ENCODE measurements around the gene PSMD10. TPM values are rescaled to one million over a fixed set of nuclear protein-coding genes. Genes with fewer than 3 reads are reported as not detected.

PSMD10 gene
- total RNA-seq, 2 experiments from 2014 or later: 29.8 to 43.9 TPM

GRCh38 chrX:108036298-108036973 is 54.9 kb downstream of the PSMD10 start:
- Histone ChIP-seq H3K79me2 (ENCODE audit: insufficient read depth, low read depth, low read length) (no peaks in the 10 kb centered on the region), H3K27ac (ENCODE audit: low read depth, low read length, poor library complexity, severe bottlenecking) (no peak overlapping the region), H3K4me1 (ENCODE audit: insufficient read depth, low read length, poor library complexity, severe bottlenecking) (no peaks in the 10 kb centered on the region), H4K20me1 (ENCODE audit: insufficient read depth, low read length) (no peaks in the 10 kb centered on the region), H2AFZ (ENCODE audit: low read length) (no peak overlapping the region), H3K4me2 (ENCODE audit: low read length) (no peak overlapping the region), H3K36me3 (ENCODE audit: insufficient read depth, low read length) (no peaks in the 10 kb centered on the region), H3K4me3 (ENCODE audit: low read depth, low read length, poor library complexity, severe bottlenecking) (no peak overlapping the region), H3K9me2 (ENCODE audit: insufficient read depth, low read length) (no peaks in the 10 kb centered on the region), H3K9me3 (ENCODE audit: low read length) (no peaks in the 10 kb centered on the region)
- no TSS peak for BruUV-seq (replicated peaks)
- CTCF ChIA-PET (ENCODE audit: unreplicated experiment): no interaction called here
- TF ChIP-seq EZH2phosphoT487 (IDR thresholded peaks at IDR 0.05; ENCODE audit: borderline replicate concordance, low read depth, low read length) (no peak), CTCF (conservative IDR thresholded peaks at IDR 0.05; ENCODE audit: low read length) (no peak)
- POLR2A ChIA-PET: no interaction called here
- DNase-seq (ENCODE audit: low spot score): no peak
- intact Hi-C loops (cut with micrococcal nuclease; ENCODE audit: unreplicated experiment): no loop called here

- Histone ChIP-seq H3K27ac (ENCODE audit: low read depth, low read length, poor library complexity, severe bottlenecking) (no peak overlapping the region), H3K4me2 (ENCODE audit: low read length) (no peak overlapping the region), H3K9me3 (ENCODE audit: low read length) (no peaks in the 10 kb centered on the region), H2AFZ (ENCODE audit: low read length) (no peak overlapping the region), H3K4me1 (ENCODE audit: insufficient read depth, low read length, poor library complexity, severe bottlenecking) (no peaks in the 10 kb centered on the region), H3K36me3 (ENCODE audit: insufficient read depth, low read length) (no peaks in the 10 kb centered on the region), H3K9me2 (ENCODE audit: insufficient read depth, low read length) (no peaks in the 10 kb centered on the region), H4K20me1 (ENCODE audit: insufficient read depth, low read length) (no peaks in the 10 kb centered on the region), H3K79me2 (ENCODE audit: insufficient read depth, low read depth, low read length) (no peaks in the 10 kb centered on the region), H3K4me3 (ENCODE audit: low read depth, low read length, poor library complexity, severe bottlenecking) (no peak overlapping the region)
- TF ChIP-seq CTCF (conservative IDR thresholded peaks at IDR 0.05; ENCODE audit: low read length) (no peak), EZH2phosphoT487 (IDR thresholded peaks at IDR 0.05; ENCODE audit: borderline replicate concordance, low read depth, low read length) (no peak)
- ChIA-PET POLR2A (no interaction called here), CTCF (ENCODE audit: unreplicated experiment) (no interaction called here)
- intact Hi-C loops (cut with micrococcal nuclease; ENCODE audit: unreplicated experiment): no loop called here
- no TSS peak for BruUV-seq (replicated peaks)
- DNase-seq (ENCODE audit: low spot score): no peak
Observed at GRCh38 chrX:108034725-108035124, 56.6 kb downstream of the PSMD10 start.

Other genes with a start within 250 kb of the PSMD10 start
- not detected in 2 replicates for gene TEX13B, start 109.2 kb downstream of the PSMD10 start, total RNA-seq (2014; rRNA removed; shearing (Covaris generic))
- not detected in 2 replicates for gene TEX13B, start 109.2 kb downstream of the PSMD10 start, total RNA-seq (2022)
- gene VSIG1, start 46.5 kb downstream of the PSMD10 start, total RNA-seq (2014; rRNA removed; shearing (Covaris generic)): not detected in 2 replicates
- gene VSIG1, start 46.5 kb downstream of the PSMD10 start, total RNA-seq (2022): not detected in 2 replicates
- gene ATG4A, start 236 bp upstream of the PSMD10 start, total RNA-seq (2014; rRNA removed; shearing (Covaris generic)): 5.3 and 14.7 TPM in 2 replicates
- gene ATG4A, start 236 bp upstream of the PSMD10 start, total RNA-seq (2022): 9.9 and 11.6 TPM in 2 replicates